Stimulated activated CD8-positive, alpha-beta memory T cell treated with anti-CD3 and anti-CD28 coated beads, Interleukin-4, amount 100 ng/mL, for 48 hours (primary cell): ENCODE data around the gene FGD2.
"Not testable (repeated sequence)": the region's sequence is repeated elsewhere in the genome, so short reads cannot be mapped to it uniquely, and the experiment has no call there.

Experiments
- DNase-seq: peaks from one replicate; pipeline ENCODE4 v3.0.0-alpha.2; 2020

Gene FGD2

DNA sequence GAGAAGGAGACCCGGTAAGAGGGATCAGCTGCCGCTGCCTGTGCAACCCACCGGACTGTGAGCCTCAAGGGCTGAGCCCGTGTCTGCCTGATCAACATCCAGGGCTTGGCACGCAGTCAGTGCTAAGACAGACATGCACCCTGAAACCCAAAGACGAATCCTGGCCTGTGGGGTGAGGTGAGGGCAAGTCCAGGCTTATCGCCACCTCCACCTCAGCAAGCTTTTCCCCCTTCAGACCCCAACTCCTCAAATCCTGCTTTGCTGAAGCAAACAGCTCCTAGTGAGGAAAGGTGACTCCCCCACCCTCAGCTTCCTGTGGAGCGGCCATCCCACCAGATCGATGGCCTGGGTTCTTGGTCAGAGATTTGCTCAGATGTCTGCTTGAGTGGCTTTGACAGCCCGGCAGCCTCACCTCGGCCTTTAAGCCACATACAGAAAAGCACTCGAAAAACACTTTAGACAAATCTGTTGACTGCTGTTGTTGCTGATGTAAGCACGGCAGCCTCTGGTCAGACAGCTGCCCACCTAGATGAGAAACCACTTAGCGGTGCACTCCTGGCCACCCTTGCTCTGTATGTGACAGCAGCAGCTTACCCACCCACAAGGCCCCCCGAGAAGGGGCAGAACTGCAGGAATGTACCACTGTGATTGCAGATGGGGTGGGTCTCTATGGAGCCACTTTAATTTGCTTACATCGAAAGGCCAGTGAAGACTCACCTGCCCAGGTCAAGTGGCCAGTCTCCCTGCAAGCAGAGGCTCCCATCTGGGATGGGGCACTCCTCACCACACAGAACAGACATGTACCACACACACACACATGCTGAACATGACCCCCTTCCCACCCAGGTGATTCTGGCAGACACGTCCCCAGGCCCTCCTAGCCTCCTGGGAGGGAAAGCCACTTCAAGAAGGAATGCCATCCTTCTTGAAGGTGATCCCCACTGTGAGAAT, 34.3 kb upstream of the FGD2 start:
- no peak for DNase-seq

DNA sequence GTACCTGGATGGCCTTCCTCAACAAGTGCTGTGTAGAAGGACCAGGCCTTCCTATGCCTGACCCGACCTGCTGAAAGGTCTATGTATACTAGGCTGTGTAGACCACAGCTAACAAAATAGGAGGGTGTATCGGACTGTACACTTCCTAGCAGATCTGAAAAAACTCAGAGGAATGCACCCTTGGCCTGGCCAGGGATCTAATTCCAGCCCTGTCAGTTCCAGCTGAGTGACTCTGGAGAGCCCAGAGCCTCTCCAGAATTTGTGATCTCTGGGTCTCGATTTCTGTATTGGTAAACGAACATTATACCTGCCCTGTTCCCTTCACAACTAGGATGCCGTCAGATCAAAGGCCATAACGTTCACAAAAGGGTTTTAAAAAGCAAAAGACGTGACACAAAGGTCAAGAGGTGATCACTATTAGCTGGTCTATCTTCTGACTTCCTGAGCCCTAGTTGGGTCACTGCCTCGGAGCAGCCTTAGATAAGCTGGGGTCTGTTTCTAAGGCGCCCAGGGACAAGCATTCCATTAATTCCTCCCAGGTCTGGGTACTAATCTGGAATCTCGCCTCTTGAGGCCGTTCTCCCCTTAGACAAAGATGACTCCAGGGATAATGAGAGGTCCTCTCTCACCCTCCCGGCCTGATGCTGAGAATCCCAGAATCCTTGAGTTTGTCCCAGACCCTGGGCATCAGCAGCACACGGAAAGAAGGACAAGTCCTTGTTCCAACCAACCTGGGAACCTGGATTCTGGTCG, 33.4 kb upstream of the FGD2 start:
- no peak for DNase-seq

DNA sequence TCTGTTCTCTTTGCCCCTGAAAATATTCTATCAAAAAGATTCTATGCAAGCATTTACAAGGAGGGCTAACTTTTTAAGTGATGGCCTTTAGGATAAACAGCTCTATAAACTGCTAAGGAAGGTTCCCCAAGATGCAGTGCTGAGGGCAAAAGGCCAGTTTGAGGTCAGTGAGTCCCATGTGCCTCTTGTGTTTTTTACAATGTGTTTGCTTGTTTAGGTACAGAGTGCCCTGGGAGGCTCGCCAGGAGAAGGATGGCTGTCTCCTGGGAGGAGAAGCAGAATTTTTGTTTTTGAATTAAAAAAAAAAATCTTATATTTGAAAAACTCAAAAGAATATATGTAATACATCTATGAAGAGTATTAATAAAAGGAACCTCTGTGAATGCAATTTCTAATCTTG, 32.3 kb upstream of the FGD2 start:
- DNase-seq: no peak

DNA sequence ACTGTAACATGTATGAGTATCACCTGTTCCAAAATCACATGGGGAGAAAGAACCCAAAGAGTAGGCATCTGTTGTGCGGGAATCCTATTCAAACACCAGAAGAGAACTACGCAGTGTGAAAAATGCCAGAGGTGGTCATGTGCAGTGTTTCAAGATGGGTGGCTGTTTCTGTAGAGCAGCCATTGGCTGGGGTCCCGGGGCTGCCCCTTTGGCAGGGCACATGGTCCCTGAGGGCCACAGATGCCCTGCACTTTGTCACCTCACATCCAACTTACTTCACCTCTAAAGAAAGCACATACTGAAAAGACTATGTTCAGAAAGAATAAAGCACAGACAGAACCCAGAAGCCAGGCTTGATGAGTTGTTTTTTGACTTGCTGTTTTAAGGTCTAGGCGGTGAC, 31.8 kb upstream of the FGD2 start:
- DNase-seq: no peak

DNA sequence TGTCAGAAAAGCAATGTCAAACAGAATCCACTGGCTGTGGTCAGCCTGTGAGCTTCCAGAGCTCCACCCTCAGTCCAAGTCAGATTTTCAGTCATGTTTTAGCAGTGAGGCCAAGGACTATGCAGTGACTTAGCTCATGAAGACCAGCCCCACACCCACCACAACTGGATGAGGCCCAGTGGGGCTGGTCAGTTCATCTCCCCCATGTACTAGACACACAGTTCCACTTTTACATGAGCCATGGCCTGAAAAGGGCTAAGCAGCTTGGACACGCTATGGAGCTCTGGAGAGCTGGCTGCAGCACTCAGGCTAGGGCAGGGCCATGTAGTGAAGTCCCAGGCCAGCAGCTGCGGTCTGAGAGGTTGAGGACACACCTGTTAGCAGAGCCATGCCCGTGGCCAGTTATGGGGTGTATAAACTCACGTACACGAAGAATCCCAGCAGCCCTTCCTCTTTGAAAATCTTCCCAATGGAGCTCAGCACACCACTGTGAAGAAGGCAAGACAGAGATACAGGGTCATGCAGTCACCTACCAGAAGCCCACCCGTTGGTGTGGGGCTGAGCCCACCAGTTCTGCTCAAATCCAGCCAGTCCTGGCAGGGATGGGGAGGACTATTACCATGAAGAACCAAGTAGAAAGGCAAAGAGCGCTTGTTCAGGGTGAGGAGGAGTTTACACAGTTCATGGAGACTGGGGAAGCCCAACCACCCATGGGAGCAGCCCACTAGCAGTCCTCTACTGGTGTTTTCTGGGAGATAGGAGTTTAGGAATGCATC, 30.0 kb upstream of the FGD2 start:
- no peak for DNase-seq

DNA sequence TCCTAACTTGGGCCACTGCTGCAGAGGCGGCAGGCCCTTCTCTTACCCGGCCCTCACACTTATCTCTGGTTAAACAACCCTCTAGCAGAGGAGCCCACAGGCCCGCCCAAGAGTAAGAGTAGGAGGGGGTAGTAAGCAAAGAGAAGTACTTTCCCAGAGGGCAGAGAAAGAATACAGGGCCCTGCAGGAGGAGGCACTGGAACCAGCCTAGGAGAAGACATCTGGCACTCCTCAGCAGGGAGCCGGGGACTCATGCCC, 29.5 kb upstream of the FGD2 start:
- no peak for DNase-seq

DNA sequence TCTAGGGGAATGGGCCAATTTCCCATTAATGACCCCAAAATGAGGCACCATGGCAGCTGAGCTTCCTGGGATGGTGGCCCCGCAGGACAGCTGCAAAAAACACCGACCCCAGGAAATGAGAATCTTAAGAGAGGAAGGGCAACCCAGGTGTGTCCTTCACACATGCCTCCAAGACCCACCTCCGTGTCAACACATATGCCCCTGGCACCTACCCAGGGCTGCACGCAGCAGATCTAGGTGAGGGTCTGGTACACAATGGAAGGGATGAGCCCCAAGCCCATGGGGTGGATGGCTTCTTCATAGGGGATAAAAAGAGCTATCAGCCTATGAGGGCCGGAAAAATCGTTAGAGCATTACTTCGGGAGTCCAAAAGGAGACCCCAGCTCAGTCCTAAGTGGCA, 28.9 kb upstream of the FGD2 start:
- DNase-seq: no peak

DNA sequence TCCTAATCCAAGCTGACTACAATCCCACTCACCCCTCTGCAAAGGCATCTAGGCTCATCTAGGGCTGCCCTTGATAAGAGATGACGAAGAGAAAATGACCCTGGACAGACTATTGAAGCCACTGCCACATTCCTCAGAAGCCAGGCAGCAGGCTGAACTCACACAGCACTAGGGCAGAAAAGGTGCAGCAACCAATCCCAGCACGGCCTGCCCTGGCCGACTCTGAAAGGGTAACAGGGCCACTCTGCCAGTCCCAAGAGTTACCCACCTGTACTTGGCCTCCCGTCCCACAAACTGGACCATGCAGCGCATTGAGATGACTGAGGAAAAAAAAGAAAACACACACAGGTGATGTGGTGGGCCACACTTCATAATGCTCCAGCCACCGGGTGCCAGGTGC, 28.5 kb upstream of the FGD2 start:
- DNase-seq: no peak

DNA sequence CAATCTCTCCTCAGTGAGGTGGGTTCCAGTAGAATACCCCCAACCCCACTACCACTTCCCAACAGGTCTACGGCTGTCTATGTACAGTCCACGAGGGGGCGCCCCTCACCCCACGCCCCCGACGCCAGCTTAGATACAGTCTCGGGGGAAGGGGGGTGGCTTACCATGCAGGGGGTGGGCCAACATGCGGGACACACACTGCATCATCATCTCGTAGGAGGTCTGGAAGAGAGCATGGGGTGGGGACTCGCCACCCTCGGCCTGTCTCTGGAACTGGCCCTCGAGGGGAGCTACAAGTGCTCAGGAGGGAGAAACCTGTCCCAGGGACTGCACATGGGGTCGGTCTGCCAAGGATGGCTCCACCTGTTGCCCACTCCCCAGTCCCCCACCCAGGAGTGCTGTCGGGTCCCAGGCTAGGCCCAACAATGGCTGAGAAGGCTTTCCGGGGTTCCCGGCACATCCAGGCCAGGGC, 27.9 kb upstream of the FGD2 start:
- DNase-seq: no peak

DNA sequence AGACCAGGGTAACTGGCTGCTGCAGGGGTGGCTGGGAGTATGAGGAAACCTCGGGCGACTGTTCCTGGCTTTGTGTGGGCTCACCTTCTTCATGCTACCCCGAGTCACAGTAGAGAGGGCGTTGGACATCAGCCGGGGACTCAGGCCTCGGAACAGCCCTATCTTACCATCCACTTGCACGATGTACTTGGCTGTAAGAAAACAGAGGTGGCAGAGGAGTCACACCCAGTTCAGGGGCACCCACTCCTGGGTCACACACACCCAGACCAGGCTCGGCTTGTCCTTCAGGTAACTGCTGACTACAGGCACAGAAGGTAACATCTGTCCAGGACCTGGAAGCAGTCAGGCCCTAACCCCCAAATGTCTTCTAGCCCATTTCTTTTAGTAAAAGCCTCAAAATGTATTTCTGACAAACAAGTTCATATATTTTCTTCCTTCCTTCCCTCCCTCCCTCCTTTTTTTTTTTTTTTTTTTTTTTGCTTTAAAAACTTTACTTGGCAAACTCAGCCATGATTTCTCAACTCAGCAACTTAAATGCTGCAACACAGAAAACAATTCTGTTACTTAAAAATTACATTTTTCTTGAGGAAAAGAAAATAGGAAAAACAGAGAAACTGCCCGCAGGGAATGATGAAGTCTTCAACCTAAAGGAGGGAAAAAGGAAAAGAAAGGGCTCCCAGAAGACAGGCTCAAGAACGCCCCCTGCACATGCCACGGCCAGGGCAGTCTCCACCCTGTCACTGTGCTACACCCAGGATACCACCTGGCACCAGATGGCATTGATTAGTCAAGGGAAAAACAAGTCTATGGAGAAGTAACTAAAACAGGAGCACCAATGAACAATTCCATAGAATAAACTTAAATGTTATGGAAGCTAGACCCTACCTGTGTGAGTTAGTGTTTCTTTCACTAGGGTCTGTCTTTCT, 26.8 kb upstream of the FGD2 start:
- DNase-seq: no peak

DNA sequence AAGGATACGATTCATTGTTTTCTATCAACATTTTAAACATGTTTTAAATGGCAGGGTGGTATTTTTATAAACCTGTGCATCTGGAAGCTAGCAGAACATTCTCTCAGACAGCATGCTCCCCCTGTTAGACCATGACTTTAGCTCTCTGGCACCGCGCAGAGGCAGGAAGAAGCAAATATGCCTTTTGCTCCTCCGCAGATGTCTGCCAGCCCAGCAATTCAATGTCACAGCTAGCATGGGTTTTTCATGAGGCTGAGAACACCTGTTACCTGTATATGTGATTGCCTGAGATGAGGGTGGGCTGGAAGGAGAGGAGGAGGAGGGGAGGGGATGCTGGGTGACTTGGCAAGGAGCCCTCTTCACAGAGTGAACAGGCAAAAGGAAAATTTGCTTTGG, 26.1 kb upstream of the FGD2 start:
- no peak for DNase-seq

DNA sequence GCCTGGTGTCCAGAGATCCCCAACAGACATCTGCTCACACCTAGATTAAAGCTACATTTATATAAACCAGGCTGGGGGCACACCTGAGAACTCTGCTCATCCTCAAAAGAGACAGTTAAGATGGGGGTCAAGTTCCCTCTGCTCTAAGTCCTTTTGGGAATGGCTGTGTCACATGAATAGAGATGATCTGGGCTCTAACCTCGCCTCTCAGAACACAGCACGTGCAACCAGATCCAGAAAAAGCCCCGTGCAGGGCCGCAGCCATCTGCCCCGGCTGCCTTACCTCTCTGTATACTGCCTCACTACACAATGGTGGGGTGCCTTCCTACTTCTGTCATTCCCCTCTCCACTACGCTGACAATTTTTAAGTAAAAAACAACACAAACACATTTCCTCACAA, 25.3 kb upstream of the FGD2 start:
- DNase-seq: no peak

DNA sequence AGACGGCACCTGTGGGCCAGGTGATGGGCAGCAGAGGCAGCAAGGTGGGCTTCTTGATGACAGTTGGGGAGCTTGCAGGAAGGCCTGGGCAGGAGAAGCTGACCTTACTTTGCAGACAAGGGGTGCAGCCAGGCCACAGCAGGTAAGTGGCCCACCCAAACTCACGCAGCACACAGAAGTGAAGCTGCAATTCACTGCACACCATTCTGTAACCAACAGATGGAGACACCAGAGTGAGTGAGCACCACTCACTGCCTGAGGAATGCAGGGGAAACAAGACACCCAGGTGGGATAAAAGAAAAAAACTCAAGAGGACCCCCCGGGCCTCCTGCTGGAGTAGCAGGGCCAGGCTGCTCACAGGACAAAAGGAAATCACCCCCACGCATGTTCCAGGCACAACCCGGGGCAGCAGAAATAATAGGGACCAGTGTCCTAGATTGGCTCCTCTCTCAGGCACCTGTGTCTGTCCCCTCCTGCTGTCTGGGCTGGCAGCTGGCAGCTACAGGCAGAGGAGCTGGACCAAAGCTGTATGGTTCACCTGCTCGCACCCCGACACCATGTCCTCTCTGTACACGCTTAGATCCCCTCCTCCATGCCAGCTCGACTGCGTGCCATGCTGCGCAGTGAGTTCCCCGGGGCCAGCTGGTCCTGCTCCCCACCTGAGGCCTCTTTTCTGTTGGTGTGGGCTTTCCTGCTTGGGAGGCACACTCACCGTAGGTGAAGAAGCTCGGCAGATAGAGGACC, 24.4 kb upstream of the FGD2 start:
- DNase-seq: no peak

DNA sequence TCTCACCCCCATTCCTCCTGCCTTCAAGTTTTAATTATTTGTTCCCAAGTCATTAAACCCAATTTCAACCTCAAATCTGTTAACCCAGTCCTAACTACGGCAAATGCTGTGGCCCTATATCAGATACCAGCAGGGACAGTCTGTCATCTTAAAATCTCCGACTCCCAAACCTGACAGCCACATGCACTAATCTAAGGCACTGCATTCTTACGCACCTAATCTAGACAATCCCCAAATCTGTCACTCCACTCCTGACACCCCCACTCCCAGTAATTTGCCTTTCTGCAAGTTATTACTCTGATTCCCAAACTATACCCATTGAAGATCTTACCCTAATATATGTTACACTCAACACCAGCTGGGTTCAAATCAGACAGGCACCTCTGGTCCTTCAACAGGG, 21.9 kb upstream of the FGD2 start:
- DNase-seq: no peak

DNA sequence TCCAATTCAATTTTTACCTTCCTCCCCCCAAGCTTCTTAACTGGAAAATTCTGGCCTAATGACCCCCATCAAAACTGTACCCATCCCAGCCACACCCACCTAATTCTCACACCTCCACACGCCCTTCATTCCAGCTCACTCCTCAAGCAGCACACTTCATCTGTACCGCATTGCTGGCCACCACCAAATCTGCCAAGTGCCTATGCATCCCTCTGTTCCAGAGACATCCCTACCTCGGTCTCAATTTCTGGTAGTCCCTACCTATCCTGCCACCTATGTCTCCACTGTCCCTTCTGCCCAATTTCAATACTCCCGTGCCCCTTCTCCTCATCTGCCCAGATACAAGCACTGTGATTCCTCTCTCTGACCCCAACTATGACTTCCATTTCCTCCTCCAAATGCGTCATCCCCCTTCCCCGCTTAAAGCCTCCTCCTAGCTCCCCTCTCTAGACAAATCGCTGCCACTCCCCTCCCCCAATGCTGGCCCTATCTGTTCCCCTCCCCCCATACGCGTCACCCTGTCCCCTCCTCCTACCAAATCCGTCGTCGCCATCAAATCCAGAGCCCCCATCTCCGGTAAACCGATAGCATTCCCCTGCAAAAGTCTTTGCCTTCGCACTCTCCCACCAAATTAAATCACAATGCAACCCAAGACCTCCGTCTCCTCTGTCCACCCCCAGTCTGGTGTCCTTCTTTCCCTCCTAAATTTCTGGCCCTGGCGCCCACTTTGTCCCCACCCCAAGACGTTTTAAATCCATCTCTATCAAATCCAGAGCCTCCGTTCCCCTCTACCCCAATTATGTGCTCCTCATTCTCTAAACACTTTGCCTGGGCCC, 20.7 kb upstream of the FGD2 start:
- peak; percentile 81 for DNase-seq

DNA sequence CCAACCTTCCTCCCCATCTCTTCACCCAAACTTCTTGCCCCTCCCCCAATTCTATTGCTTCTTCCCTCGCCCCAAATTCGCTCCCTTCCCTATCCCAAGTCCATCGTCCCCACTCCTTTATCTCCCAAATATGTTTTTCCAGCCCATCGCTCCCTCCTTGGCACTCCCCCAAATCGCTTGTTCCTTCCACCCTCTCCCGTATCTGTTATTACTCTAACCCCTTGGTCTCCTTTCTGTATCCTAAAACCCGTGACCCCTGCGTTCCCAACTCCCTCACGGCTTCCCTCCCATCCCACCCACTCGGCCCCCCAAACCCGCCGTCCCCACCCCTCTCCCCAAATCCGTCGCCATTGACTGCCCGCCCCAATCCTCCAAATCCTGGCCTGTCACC, 20.0 kb upstream of the FGD2 start:
- DNase-seq: no peak

DNA sequence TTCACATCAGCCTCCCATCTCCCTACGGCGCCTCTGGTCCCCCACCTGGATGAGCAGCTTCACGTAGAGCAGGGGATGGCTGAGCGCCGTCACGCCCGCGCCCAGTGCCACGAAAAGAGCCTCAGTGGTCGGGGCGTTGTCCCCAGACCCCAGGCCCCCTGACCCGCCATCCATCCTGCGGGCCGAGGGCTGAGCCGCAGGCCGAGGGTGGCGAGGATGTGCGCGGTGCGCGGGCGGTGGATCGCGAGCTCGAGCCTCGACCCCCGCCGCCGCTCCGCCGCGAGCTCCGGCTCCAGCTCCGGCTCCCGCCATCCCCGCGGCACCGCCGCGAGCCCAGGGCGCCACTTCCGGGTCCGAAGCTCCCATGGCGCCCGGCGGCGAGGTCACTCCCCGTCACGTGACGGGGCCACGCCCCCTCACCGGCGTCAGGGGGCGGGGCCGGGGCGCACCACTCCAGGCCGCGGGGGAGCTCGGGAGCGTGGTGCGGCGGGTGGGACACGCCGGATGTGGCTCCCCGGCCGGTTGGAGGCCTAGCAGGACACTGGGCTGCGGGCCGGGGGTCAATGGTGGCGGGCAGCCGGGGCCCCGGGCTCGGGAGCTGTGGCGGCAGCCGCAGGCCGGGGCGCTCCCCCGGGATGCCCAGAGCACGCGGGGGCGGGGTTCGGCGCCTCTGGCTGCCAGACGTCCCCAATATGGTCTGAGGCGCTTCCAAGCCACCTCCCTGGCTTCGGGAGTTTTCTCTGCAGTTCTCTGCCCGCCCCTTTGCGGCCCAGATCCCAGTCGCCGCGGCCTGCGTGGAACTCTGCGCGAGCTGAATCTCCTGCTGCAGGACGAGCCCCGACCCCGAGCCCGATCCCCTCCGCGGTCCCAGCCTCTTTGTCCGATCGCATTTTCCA, 19.4 kb upstream of the FGD2 start, which contains the start of gene MTCH1:
TSS of gene MTCH1 (minus strand) at position 389 of the 896 bp plus-strand sequence. CDS start at position 366, 23 bp downstream.
- DNase-seq: peak; percentile 89

DNA sequence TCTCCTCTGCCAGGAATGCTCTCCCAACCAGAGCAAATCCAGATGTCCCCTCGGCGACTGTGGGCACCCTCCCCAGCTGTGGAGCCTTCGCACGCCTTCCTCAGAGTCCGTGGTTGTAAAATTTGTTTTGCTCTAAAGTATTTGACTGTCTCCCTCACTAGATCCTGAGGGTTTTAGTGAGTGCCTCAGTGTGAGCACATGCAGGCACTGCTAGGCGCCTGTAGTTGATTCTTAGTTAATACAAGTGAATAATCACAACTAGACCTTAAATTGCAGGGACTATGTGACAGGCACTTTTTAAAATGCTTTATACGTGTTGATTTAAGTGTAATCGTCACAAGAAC, 18.8 kb upstream of the FGD2 start:
- no peak for DNase-seq

DNA sequence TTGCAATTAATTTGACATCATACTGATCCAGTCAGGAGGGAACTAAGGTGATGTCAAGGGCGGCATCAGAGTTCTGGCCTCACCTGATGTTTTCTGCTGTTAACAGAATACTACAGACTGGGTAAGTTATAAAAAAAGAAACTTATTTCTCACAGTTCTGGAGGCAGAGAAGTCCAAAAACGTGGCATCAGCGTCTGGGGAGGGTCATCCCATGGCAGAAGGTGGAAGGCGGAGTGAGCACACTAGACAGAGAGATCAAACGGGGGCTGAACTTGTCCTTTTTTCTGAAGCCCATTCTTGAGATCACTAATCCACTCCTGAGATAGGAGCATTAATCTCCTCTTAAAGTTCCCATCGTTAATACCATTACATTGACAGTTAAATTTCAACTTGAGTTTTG, 16.2 kb upstream of the FGD2 start:
- DNase-seq: no peak

DNA sequence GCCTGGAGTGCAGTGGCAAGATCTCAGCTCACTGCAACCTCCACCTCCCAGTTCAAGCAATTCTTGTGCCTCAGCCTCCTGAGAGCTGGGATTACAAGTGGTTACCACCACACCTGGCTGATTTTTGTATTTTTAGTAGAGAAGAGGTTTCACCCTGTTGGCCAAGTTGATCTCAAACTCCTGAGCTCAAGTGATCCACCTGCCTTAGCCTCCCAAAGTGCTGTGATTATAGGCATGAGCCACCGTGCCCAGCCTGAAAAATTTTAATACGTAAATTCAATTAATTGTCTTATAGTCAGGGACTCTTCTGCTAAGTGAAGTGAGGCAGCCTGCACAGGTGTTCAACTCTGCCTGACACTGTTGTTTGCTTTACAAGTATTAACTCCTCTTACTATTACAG, 15.1 kb upstream of the FGD2 start:
- not testable (repeated sequence) for DNase-seq
